Activated CD4-positive, alpha-beta T cell treated with anti-CD3 and anti-CD28 coated beads, Interleukin-2, amount 50 U/mL, for 1 hour (primary cell): ENCODE results near the gene SCAMP1.
"Not testable (repeated sequence)": the region's sequence is repeated elsewhere in the genome, so short reads cannot be mapped to it uniquely, and the experiment has no call there.

Experiments used
- DNase-seq: peaks from one replicate; pipeline ENCODE4 v3.0.0-alpha.2; 2020

Gene SCAMP1

GRCh38 chr5:78359831-78360673 is at the start of gene SCAMP1:
SCAMP1 (plus strand) TSS chr5:78360617; CDS start chr5:78360672, 55 bp downstream.
- peak; percentile 89 for DNase-seq

- DNase-seq = no peak
These were observed 42.9 kb upstream of the SCAMP1 start for GRCh38 chr5:78317515-78317914.

GRCh38 chr5:78318337-78318736 is 42.1 kb upstream of the SCAMP1 start:
- DNase-seq = no peak

DNA sequence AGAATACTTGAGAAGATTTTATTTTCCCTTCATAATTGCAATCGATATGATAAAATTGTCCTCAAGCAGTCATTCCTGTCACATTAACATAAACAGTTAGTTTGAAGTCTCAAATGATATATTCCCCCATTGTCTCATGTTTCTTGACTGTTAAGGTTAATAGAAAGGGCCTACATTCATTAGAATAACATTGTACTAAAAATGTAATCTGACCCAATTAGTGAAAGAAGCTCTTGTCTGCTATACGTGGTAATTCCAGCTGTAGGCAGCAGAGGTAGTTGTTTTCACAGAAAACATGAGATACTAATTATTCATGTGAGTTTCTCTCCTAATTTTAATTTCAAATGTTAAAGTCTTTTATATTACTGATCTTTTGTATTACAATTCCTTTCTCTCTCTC is 40.0 kb upstream of the SCAMP1 start:
- no peak for DNase-seq

GRCh38 chr5:78323241-78323640 is 37.2 kb upstream of the SCAMP1 start:
- DNase-seq = no peak

DNA sequence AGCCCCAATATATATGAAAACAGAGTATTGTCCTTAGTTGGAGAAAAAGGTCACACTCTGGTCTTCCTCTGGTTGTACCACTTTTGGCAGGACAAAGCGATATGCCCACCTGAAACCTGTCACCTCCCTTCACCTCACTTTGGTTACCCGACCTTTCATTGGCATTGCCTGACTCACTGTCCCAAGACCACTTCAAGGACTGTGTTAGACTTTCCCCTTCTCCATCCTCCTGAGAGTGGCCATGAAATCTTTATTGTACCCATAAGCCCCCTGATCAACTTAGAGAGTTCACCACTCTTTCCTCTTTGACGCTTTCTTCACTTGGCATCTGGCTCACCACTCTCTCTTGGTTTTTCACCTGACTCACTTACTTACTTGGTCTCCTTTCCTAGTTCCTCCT is 33.5 kb upstream of the SCAMP1 start:
- no peak for DNase-seq

DNA sequence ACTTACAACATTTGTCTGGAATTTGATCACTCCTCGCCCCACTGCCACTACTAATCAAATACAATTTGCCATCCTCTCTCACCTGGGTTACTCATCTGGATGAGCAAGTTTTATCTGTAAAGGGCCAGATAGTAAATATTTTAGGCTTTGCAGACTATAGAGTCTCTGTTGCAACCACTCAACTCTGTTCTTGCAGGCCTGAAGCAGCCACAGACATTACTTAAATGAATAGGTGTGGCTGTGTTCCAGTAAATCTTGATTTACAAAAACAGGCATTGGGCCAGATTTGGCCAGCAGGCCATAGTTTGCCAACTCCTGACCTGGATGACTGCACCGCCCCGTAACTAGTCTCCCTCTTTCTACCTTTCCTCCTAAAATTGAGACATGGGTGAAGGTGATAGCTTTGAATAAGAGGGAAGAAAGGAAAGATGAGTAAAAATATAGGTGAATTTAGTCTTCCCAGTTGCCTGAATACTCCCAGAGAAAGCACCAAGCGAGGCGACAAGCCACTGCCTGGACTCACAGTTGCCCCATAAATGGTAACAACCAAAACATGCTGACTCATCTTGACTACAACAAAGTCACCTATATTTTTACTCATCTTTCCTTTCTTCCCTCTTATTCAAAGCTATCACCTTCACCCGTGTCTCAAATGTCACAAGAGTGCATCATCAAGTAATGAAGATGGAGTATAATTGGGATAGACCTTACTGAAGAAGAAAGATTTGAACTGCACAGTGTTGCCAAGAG is 32.5 kb upstream of the SCAMP1 start:
- DNase-seq = no peak

- DNase-seq = no peak
These were observed 31.7 kb upstream of the SCAMP1 start for GRCh38 chr5:78328585-78329173.

GRCh38 chr5:78331523-78332080 is 28.8 kb upstream of the SCAMP1 start:
- DNase-seq = no peak

DNA sequence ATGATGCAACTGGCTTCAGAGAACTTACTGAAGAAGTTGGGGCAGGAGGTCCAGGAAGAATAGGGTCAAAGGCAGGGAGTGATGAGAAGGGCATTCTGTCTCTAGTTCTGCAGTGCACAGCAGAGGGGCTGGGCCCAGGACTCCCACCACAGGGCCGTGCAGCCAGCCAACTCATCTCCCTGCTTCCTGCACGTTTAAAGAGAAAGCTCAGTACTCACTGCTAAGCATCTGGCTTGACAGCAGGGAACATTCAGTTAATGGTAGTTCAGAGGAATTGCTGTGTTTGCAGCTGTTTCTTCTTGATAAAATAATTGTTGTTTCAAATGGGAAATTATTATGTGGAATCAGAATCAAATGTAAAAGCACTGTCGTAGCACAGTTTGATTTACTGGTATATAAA is 25.6 kb upstream of the SCAMP1 start:
- DNase-seq = no peak

DNA sequence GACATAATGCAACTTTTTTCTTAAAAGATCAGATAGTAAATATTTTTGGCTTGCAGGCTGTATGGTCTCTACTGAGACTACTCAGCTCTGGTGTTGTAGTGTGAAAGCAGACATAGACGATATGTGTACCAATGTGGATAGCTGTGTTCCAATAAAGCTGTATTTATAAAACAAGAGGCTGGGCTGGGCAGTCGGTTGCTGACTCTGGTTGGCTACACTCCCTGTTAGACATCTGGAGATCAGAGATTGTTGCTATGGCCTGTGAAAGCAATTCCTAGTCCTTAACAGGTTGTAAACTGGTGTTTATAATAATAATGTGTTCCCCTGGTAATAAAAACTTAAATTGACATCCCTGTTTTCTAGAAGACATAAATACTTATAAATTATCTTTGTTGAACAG is 24.4 kb upstream of the SCAMP1 start:
- DNase-seq = no peak

- no peak for DNase-seq
These were observed 23.7 kb upstream of the SCAMP1 start for GRCh38 chr5:78336698-78337097.

- no peak for DNase-seq
These were observed 20.6 kb upstream of the SCAMP1 start for GRCh38 chr5:78339617-78340436.

GRCh38 chr5:78341440-78341839 is 19.0 kb upstream of the SCAMP1 start:
- DNase-seq = no peak

DNA sequence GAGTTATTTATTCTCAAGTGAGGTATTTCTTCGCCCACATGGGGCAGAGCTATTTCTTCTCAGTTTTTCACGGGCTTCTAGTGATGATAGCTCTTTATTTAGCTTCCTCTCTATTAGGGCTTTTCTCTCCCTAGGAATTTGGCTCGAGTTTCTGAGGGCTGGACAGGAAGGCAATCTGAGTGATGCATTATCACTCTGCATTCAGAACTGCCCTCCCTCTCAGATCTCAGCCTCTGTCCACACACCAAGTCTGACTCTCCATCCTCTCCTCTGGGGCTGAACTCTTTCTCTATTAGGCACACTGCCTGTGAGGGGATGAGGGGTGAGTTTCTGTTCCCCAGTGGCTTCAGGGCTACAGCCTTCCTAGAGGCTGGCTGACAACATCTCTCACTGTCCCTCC is 14.9 kb upstream of the SCAMP1 start:
- DNase-seq = no peak

- no peak for DNase-seq
These were observed 6.9 kb upstream of the SCAMP1 start for GRCh38 chr5:78353520-78353919.

DNA sequence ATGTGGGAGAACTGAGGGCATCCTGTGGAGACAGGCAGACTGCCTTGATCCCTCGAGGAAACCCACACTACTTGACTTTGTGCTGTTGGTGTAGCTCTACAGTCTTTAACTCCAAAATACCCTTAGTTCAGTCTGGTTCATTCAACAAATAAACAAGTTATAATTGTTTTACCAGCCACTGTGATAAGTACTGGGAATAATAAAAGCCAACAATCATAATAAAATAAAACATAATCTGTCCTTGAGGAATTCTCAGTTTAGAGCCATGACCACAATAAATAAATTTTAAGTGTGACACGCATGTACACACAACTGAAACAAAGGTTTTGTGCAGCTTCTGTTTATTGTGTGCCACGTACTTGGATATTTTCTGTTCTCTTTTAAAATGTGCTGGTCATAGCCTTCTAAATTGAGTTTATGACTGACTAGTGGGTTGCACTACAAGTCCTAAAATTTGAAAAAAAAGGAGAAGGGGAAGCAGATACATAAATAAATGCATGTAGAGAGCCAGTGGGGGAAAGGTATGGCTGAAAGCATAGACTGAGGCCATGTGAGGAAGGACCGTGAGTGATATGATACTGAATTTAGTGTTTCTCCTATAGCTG is 6.2 kb upstream of the SCAMP1 start:
- DNase-seq = no peak

DNA sequence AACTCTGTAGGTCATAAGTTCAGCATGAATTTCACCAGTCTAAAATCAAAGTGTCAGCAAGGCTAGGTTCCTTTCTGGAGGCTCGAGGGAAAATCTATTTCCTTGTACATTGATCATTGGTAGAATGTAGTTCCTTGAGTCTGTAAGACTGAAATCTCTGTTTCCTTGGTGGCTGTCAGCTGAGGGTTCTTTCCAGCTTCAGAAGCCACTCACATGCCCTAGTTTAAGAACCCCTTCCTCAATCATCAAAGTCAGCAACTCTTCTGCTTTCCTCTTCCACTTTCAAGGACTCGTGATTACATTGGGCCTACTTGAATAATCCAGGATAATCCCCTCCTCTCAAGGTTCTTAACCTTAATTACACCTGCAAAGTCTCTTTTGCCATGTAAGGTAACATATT is 4.9 kb upstream of the SCAMP1 start:
- no peak for DNase-seq

GRCh38 chr5:78359455-78359830 is 974 bp upstream of the SCAMP1 start:
- DNase-seq = not testable (repeated sequence)

DNA sequence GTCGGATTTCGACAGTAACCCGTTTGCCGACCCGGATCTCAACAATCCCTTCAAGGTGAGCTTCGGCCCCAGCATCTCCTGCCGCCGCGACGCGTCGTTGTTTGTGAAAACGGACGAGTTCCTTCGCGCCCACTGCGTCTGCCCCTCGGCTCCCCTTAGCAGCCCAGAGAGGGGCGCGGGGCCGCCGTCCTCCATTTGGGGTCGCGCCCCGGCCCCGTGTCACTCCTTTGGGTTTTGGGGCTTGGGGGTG is 182 bp downstream of the SCAMP1 start:
- DNase-seq = no peak

DNA sequence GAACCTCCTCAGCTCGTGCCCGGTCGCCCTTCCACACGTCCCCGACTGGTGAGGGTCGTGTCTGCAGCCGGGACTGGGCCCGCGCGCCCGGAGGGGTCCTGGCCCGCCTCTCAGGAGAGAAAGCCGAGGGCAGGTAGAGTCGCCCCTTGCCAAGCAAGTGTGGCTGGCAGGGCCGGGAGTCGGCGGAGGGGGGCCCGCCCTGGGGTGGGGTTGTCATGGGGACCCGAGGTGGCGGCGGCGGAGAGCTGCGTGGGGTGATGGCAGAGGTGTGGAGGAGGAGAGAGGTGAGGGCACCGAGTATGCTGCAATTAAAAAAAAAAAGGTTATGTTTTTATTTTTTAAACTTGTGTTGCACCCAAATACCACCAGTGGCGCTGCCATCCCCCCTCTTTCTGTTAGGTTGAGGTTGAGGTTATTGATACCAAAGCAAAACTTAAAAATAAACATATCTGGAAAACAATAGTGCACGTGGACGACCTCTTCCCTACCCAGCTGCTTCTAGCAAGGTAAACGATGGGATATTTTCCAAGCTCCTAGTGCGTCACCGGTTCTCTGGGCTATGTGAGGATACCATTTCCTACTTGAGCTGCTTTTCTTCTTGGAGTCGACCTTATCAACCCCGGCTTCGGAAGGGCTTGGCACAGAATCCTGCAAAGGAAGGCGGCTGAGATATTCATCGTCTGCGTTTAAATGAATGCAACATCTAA is 660 bp downstream of the SCAMP1 start:
- DNase-seq = peak; percentile 72

DNA sequence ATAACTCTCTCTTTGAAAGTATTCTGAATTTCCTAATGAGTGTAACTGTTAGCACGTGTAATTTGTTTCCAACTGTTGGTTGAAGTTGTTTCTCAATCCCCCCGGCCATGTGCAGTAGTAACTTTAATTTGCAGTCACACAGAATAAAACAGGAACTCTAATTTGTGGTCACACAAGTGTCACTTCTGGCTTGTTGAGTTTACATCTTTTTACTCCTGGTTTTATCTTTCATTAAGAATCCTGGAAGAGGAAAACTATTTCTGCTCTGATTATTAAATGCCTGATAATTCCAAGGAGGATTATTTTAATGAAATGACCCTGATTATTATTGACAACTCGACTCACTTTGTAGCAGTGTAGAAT is 1.2 kb downstream of the SCAMP1 start:
- DNase-seq = no peak
